ENCODE measurements around the gene UBAC2. TPM values are rescaled to one million over a fixed set of nuclear protein-coding genes. Genes with fewer than 3 reads are reported as not detected.
A peak's percentile ranks its signal among the peaks of the same experiment; 100 is the strongest.

Gene UBAC2
- total and polyA plus RNA-seq, 4 donors: 49.9 to 77.1 (median 53.7) TPM

GRCh38 chr13:99258210-99258860 lies 57.7 kb downstream of the UBAC2 start, which contains the start of gene GPR18:
Gene GPR18 (minus strand): TSS chr13:99258379. CDS start chr13:99255872, 2,507 bp downstream.
- H3K4me1 ChIP-seq (ENCODE audit: control insufficient read depth in 5 of 5, insufficient read depth in 5 of 5, low read length in 5 of 5): peaks cover 0 to 7% (median 2%) of the 10 kb centered on the region in 5 donors
- WGBS, 2 donors: 27 to 61% methylated on average over 4 of the region's 4 CpGs
- no peak within 1 kb of the TSS for H3K27ac ChIP-seq (ENCODE audit: low read depth in 1 of 2, low read length in 1 of 2)
- DNase-seq (peak in 1 of 3 donors; percentile 13), ATAC-seq (ENCODE audit: insufficient read depth, low FRiP score) (no peak)
- no peak within 1 kb of the TSS for H3K4me3 ChIP-seq
- H3K27me3 ChIP-seq (ENCODE audit: control insufficient read depth in 3 of 3, insufficient read depth in 3 of 3, low read length in 2 of 3): no peaks in the 10 kb centered on the region
- H3K9me3 ChIP-seq (ENCODE audit: control insufficient read depth in 4 of 4, insufficient read depth in 3 of 4, low read length in 3 of 4): no peaks in the 10 kb centered on the region
- H3K9ac ChIP-seq (ENCODE audit: insufficient read depth in 1 of 2, low read length in 2 of 2): no peak within 1 kb of the TSS
- peaks cover 5 to 11% (median 8%) of the 10 kb centered on the region in 4 donors for H3K36me3 ChIP-seq (ENCODE audit: control insufficient read depth in 4 of 4, insufficient read depth in 4 of 4, low read length in 4 of 4)
- no peak for TF ChIP-seq CTCF (IDR thresholded peaks at IDR 0.05; ENCODE audit: control extremely low read depth, extremely low read depth)

- no peak for TF ChIP-seq CTCF (IDR thresholded peaks at IDR 0.05; ENCODE audit: control extremely low read depth, extremely low read depth)
- ATAC-seq (ENCODE audit: insufficient read depth, low FRiP score) (no peak), DNase-seq (no peak)
- Histone ChIP-seq H3K4me1 (ENCODE audit: control insufficient read depth in 5 of 5, insufficient read depth in 5 of 5, low read length in 5 of 5) (peaks cover 0 to 9% (median 2%) of the 10 kb centered on the region in 5 donors), H3K9ac (ENCODE audit: insufficient read depth in 1 of 2, low read length in 2 of 2) (no peak overlapping the region), H3K9me3 (ENCODE audit: control insufficient read depth in 4 of 4, insufficient read depth in 3 of 4, low read length in 3 of 4) (no peaks in the 10 kb centered on the region), H3K27me3 (ENCODE audit: control insufficient read depth in 3 of 3, insufficient read depth in 3 of 3, low read length in 2 of 3) (no peaks in the 10 kb centered on the region), H3K4me3 (no peak overlapping the region), H3K27ac (ENCODE audit: low read depth in 1 of 2, low read length in 1 of 2) (no peak overlapping the region), H3K36me3 (ENCODE audit: control insufficient read depth in 4 of 4, insufficient read depth in 4 of 4, low read length in 4 of 4) (peaks cover 5 to 11% (median 8%) of the 10 kb centered on the region in 4 donors)
- 33 to 52% methylated on average over 3 of the region's 3 CpGs for WGBS, 2 donors
Measured at GRCh38 chr13:99258946-99259345, 58.3 kb downstream of the UBAC2 start.

GRCh38 chr13:99260216-99260615 lies 59.6 kb downstream of the UBAC2 start:
- 83 to 91% methylated on average over 5 of the region's 5 CpGs for WGBS, 2 donors
- Histone ChIP-seq H3K27ac (ENCODE audit: low read depth in 1 of 2, low read length in 1 of 2) (no peak overlapping the region), H3K4me3 (no peak overlapping the region)

More at GRCh38 chr13:99260216-99260615, 59.6 kb downstream of the UBAC2 start:
- Histone ChIP-seq H3K36me3 (ENCODE audit: control insufficient read depth in 4 of 4, insufficient read depth in 4 of 4, low read length in 4 of 4) (peaks cover 5 to 7% (median 6%) of the 10 kb centered on the region in 4 donors), H3K4me1 (ENCODE audit: control insufficient read depth in 5 of 5, insufficient read depth in 5 of 5, low read length in 5 of 5) (peaks cover 0 to 9% (median 2%) of the 10 kb centered on the region in 5 donors), H3K9me3 (ENCODE audit: control insufficient read depth in 4 of 4, insufficient read depth in 3 of 4, low read length in 3 of 4) (no peaks in the 10 kb centered on the region), H3K27me3 (ENCODE audit: control insufficient read depth in 3 of 3, insufficient read depth in 3 of 3, low read length in 2 of 3) (no peaks in the 10 kb centered on the region), H3K9ac (ENCODE audit: insufficient read depth in 1 of 2, low read length in 2 of 2) (no peak overlapping the region)
- ATAC-seq (ENCODE audit: insufficient read depth, low FRiP score) (no peak), DNase-seq (no peak)
- TF ChIP-seq CTCF (IDR thresholded peaks at IDR 0.05; ENCODE audit: control extremely low read depth, extremely low read depth): no peak
